ENCODE results near the gene GET4.

Gene GET4

GRCh38 chr7:901388-902154, 25.2 kb downstream of the GET4 start:
- peak; percentile 74 for DNase-seq

- DNase-seq = no peak
Measured at GRCh38 chr7:902996-903395, 26.6 kb downstream of the GET4 start.

- DNase-seq = no peak
Measured at GRCh38 chr7:903921-904755, 27.8 kb downstream of the GET4 start.

- no peak for DNase-seq
Measured at GRCh38 chr7:904847-905246, 28.5 kb downstream of the GET4 start.

- DNase-seq = no peak
Measured at GRCh38 chr7:906776-907157, 30.4 kb downstream of the GET4 start.

GRCh38 chr7:907158-907980, 31.0 kb downstream of the GET4 start:
- DNase-seq = no peak

- no peak for DNase-seq
Measured at GRCh38 chr7:908159-908581, 31.8 kb downstream of the GET4 start.

- peak; percentile 20 for DNase-seq
Measured at GRCh38 chr7:908591-909357, 32.4 kb downstream of the GET4 start.

GRCh38 chr7:909358-910329, 33.3 kb downstream of the GET4 start:
- no peak for DNase-seq

GRCh38 chr7:910441-910861, 34.1 kb downstream of the GET4 start:
- no peak for DNase-seq

- no peak for DNase-seq
Measured at GRCh38 chr7:910931-911431, 34.6 kb downstream of the GET4 start.

- DNase-seq = no peak
Measured at GRCh38 chr7:911791-912480, 35.6 kb downstream of the GET4 start.

GRCh38 chr7:913736-914520, 37.6 kb downstream of the GET4 start:
- no peak for DNase-seq

- DNase-seq = no peak
Measured at GRCh38 chr7:914521-915194, 38.3 kb downstream of the GET4 start.

GRCh38 chr7:915291-916218, 39.2 kb downstream of the GET4 start:
- DNase-seq = no peak

- DNase-seq = peak; percentile 27
Measured at GRCh38 chr7:916291-916941, 40.1 kb downstream of the GET4 start.
